Activated B cell treated with CpG ODN at 0.5 μM for 24 hours (primary cell): Measurements from ENCODE around the gene STX8. TPM values are rescaled to one million over a fixed set of nuclear protein-coding genes. Genes with fewer than 3 reads are reported as not detected.
"Not testable (repeated sequence)": the region's sequence is repeated elsewhere in the genome, so short reads cannot be mapped to it uniquely, and the experiment has no call there.

Source experiments
- ATAC-seq: fragments of 200-7000 bp; cut with Tn5 transposase; one replicate; pipeline ENCODE4 v1.10.0; 2021; ENCODE audit warnings: low read depth, mild to moderate bottlenecking, moderate library complexity
- CTCF ChIA-PET: fragments of 350-600 bp; sonication (Branson Sonifier 250); formaldehyde crosslinking; loops from one replicate; lab custom pipeline; 2021; ENCODE audit warnings: antibody characterized with exemption; lab: Charles Lee
- POLR2A ChIA-PET: fragments of 350-600 bp; sonication (Branson Sonifier 250); formaldehyde crosslinking; loops from one replicate; lab custom pipeline; 2021; ENCODE audit warnings: antibody characterized with exemption; lab: Charles Lee
- DNase-seq: peaks from one replicate; pipeline ENCODE4 v3.0.0; 2022
- H3K27ac Mint-ChIP-seq: one replicate; pipeline ENCODE4 v1.8.0; 2020; ENCODE audit warnings: mixed read lengths
- H3K27me3 Mint-ChIP-seq: one replicate; pipeline ENCODE4 v1.8.0; 2021; ENCODE audit warnings: mixed read lengths
- H3K36me3 Mint-ChIP-seq: one replicate; pipeline ENCODE4 v1.8.0; 2021; ENCODE audit warnings: low read depth, mixed read lengths
- H3K4me1 Mint-ChIP-seq: one replicate; pipeline ENCODE4 v1.8.0; 2021; ENCODE audit warnings: mixed read lengths
- H3K4me3 Mint-ChIP-seq: one replicate; pipeline ENCODE4 v1.8.0; 2020; ENCODE audit warnings: mild to moderate bottlenecking, mixed read lengths
- H3K9me3 Mint-ChIP-seq: one replicate; pipeline ENCODE4 v1.8.0; 2020; ENCODE audit warnings: mixed read lengths
- CTCF ChIP-seq: fragments of 200-600 bp; IDR thresholded peaks from one replicate; pipeline ENCODE4 v1.8.0; 2022; ENCODE audit warnings: antibody characterized with exemption, mild to moderate bottlenecking
- intact Hi-C: fragments of 100-400 bp; cut with micrococcal nuclease; formaldehyde crosslinking; loops from one replicate; pipeline ENCODE4 v1.15.1; 2024
- total RNA-seq: library from RNA; stranded (reverse); gene quantifications from 2 replicates; pipeline ENCODE4 v1.2.3, GENCODE V29; 2022

Gene STX8
- total RNA-seq, 1 donor from 2014 or later = 66.9 TPM

- DNase-seq = no peak
- no peaks in the 10 kb centered on the region for H3K36me3 Mint-ChIP-seq
- TF ChIP-seq CTCF = no peak
- intact Hi-C loops = no loop called here
- no peak overlapping the region for H3K4me3 Mint-ChIP-seq
- no peak for ATAC-seq
- peaks cover 4% of the 10 kb centered on the region for H3K9me3 Mint-ChIP-seq
- no peak overlapping the region for H3K27ac Mint-ChIP-seq
- peaks cover 13% of the 10 kb centered on the region for H3K27me3 Mint-ChIP-seq
- H3K4me1 Mint-ChIP-seq = no peaks in the 10 kb centered on the region
- ChIA-PET POLR2A (no interaction called here), CTCF (no interaction called here)
Measured at GRCh38 chr17:9606453-9606852, 30.8 kb upstream of the STX8 start.

GRCh38 chr17:9604583-9604982 is 29.0 kb upstream of the STX8 start:
- H3K27ac Mint-ChIP-seq, H3K4me1 Mint-ChIP-seq, H3K4me3 Mint-ChIP-seq, H3K9me3 Mint-ChIP-seq, CTCF ChIA-PET, DNase-seq, ATAC-seq, H3K36me3 Mint-ChIP-seq, intact Hi-C loops, POLR2A ChIA-PET: not testable (repeated sequence)
- H3K27me3 Mint-ChIP-seq = peaks cover 10% of the 10 kb centered on the region

- Mint-ChIP-seq H3K36me3 (no peaks in the 10 kb centered on the region), H3K27me3 (peaks cover 8% of the 10 kb centered on the region), H3K9me3 (no peaks in the 10 kb centered on the region), H3K4me1 (no peaks in the 10 kb centered on the region), H3K27ac (no peak overlapping the region), H3K4me3 (no peak overlapping the region)
- CTCF ChIA-PET = no interaction called here
- intact Hi-C loops = no loop called here
- ATAC-seq = no peak
- POLR2A ChIA-PET = no interaction called here
- TF ChIP-seq CTCF = no peak
- no peak for DNase-seq
Measured at GRCh38 chr17:9598661-9599060, 23.0 kb upstream of the STX8 start.

GRCh38 chr17:9597638-9598037 is 22.0 kb upstream of the STX8 start:
- H3K36me3 Mint-ChIP-seq, intact Hi-C loops, H3K4me3 Mint-ChIP-seq, ATAC-seq, H3K27me3 Mint-ChIP-seq, CTCF ChIA-PET, H3K9me3 Mint-ChIP-seq, H3K4me1 Mint-ChIP-seq, DNase-seq, H3K27ac Mint-ChIP-seq, POLR2A ChIA-PET: not testable (repeated sequence)

GRCh38 chr17:9594065-9594464 is 18.4 kb upstream of the STX8 start:
- no peaks in the 10 kb centered on the region for H3K9me3 Mint-ChIP-seq
- ATAC-seq (no peak), DNase-seq (no peak)
- intact Hi-C loops = no loop called here
- no peak for TF ChIP-seq CTCF
- no peaks in the 10 kb centered on the region for H3K36me3 Mint-ChIP-seq
- POLR2A ChIA-PET = no interaction called here
- no peak overlapping the region for H3K27ac Mint-ChIP-seq
- peaks cover 3% of the 10 kb centered on the region for H3K27me3 Mint-ChIP-seq
- no peaks in the 10 kb centered on the region for H3K4me1 Mint-ChIP-seq
- H3K4me3 Mint-ChIP-seq = no peak overlapping the region
- CTCF ChIA-PET = no interaction called here

GRCh38 chr17:9587969-9588656 is 12.5 kb upstream of the STX8 start:
- no peak overlapping the region for H3K4me3 Mint-ChIP-seq
- no peak for TF ChIP-seq CTCF
- POLR2A ChIA-PET = no interaction called here
- H3K27ac Mint-ChIP-seq = no peak overlapping the region
- H3K4me1 Mint-ChIP-seq = no peaks in the 10 kb centered on the region
- DNase-seq (no peak), ATAC-seq (no peak)
- intact Hi-C loops = no loop called here
- no peaks in the 10 kb centered on the region for H3K27me3 Mint-ChIP-seq
- H3K36me3 Mint-ChIP-seq = no peaks in the 10 kb centered on the region
- peaks cover 6% of the 10 kb centered on the region for H3K9me3 Mint-ChIP-seq
- CTCF ChIA-PET = interaction anchor here (0.9 kb wide), 1 partner anchor 11 kb away, joined by 4 read pairs; the partner anchor contains the start of gene CFAP52
